ENCODE measurements around the gene FN3KRP.

Gene FN3KRP

DNA sequence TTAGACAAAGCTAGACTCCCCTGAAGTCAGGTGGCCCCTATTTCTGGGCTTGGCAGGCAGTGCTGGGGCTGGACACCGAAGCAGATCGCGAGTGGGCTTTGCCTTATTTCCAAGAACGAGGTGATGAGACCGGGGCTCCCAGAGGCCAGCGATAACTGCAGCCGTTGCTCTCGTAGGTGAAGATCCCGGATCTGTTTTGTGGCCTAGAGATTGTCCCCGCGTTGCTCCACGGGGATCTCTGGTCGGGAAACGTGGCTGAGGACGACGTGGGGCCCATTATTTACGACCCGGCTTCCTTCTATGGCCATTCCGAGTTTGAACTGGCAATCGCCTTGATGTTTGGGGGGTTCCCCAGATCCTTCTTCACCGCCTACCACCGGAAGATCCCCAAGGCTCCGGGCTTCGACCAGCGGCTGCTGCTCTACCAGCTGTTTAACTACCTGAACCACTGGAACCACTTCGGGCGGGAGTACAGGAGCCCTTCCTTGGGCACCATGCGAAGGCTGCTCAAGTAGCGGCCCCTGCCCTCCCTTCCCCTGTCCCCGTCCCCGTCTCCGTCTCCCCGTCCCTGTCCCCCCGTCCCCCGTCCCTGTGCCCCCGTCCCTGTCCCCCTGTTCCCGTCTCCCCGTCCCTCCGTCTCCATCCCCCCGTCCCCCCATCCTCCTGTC lies 33.9 kb downstream of the FN3KRP start:
- no peaks in the 10 kb centered on the region for H3K27me3 ChIP-seq (replicated peaks; ENCODE audit: control insufficient read depth, insufficient read depth, low read length)
- TF ChIP-seq, protein P1, sequence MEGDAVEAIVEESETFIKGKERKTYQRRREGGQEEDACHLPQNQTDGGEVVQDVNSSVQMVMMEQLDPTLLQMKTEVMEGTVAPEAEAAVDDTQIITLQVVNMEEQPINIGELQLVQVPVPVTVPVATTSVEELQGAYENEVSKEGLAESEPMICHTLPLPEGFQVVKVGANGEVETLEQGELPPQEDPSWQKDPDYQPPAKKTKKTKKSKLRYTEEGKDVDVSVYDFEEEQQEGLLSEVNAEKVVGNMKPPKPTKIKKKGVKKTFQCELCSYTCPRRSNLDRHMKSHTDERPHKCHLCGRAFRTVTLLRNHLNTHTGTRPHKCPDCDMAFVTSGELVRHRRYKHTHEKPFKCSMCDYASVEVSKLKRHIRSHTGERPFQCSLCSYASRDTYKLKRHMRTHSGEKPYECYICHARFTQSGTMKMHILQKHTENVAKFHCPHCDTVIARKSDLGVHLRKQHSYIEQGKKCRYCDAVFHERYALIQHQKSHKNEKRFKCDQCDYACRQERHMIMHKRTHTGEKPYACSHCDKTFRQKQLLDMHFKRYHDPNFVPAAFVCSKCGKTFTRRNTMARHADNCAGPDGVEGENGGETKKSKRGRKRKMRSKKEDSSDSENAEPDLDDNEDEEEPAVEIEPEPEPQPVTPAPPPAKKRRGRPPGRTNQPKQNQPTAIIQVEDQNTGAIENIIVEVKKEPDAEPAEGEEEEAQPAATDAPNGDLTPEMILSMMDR (IDR thresholded peaks at IDR 0.05; ENCODE audit: insufficient read depth, low read length, poor library complexity, severe bottlenecking) = no peak
- DNase-seq (ENCODE audit: extremely low read depth, insufficient read length) = no peak
- H3K4me3 ChIP-seq (replicated peaks; ENCODE audit: low read depth, low read length) = no peak overlapping the region
- no peaks in the 10 kb centered on the region for H3K36me3 ChIP-seq (ENCODE audit: control insufficient read depth, insufficient read depth, low read length)

DNA sequence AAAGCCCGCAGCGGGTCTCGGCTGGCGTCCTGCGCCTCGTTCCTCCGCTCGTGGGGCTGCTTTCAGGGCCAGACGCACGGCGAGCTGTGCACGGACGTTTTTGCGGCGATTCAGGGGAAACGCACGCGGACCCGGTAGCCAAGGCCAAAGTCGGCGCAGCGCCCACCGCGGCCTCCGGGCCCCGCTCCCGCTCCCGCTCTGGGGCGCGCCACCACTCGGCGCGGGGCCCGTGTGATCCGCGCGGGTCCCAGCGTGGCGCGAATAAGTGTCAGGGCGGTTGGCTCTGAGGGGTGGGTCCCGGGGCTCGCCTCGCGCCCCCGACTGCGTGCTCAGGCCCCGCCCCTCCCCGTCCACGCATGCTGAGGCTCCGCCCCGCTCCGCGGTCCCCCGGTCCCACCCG lies 34.7 kb downstream of the FN3KRP start:
- no peak for DNase-seq (ENCODE audit: extremely low read depth, insufficient read length)
- Histone ChIP-seq H3K4me3 (replicated peaks; ENCODE audit: low read depth, low read length) (peak overlapping the region; percentile 55), H3K27me3 (replicated peaks; ENCODE audit: control insufficient read depth, insufficient read depth, low read length) (no peaks in the 10 kb centered on the region), H3K36me3 (ENCODE audit: control insufficient read depth, insufficient read depth, low read length) (peaks cover 1% of the 10 kb centered on the region; the same call in 1 of the 2 replicates)
- TF ChIP-seq, protein P1 (IDR thresholded peaks at IDR 0.05; ENCODE audit: insufficient read depth, low read length, poor library complexity, severe bottlenecking) = no peak

DNA sequence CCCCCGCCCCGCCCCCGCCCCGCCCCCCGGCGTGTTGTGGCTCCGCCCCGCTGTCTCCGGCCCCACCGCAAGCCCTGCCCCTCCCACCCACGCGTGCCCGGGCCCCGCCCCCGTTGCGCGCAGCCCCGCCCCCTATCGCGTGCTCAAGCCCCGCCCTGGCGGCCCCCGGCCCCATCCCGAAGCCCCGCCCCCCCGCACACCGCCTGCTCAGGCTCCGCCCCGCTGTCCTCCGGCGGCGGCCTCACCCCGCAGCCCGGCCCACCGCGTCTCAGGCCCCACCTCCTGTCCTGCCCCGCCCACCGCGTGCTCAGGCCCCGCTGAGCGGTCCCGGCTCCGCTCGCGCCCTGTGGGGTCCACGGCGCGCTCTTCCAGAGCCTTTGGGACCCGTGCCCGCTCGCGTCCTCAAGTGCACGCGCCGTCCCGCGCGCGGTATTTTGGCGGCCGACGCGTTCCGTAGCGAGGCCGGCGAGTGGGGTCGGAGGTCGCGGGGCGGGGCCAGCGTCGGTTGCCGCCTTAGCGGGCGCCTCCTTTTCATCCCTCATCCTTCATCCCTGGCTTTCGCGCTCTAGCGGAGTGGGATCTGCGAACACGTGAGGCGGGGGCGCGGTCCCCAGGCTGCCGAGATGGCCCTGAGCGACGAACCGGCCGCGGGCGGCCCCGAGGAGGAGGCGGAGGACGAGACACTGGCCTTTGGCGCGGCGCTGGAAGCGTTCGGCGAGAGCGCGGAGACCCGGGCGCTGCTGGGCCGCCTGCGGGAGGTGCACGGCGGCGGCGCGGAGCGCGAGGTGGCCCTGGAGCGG lies 35.3 kb downstream of the FN3KRP start, which contains the start of gene TBCD:
Gene TBCD, plus strand, starts transcription at position 495 of the 800 bp plus-strand sequence. Its CDS starts 129 bp downstream, at position 624.
- TF ChIP-seq, protein P1 (IDR thresholded peaks at IDR 0.05; ENCODE audit: insufficient read depth, low read length, poor library complexity, severe bottlenecking) = no peak
- DNase-seq (ENCODE audit: extremely low read depth, insufficient read length) = peak; percentile 91
- H3K4me3 ChIP-seq (replicated peaks; ENCODE audit: low read depth, low read length) = peak within 1 kb of the TSS; percentile 84
- H3K27me3 ChIP-seq (replicated peaks; ENCODE audit: control insufficient read depth, insufficient read depth, low read length) = no peaks in the 10 kb centered on the region
- H3K36me3 ChIP-seq (ENCODE audit: control insufficient read depth, insufficient read depth, low read length) = peaks cover 3% of the 10 kb centered on the region; the same call in 1 of the 2 replicates

DNA sequence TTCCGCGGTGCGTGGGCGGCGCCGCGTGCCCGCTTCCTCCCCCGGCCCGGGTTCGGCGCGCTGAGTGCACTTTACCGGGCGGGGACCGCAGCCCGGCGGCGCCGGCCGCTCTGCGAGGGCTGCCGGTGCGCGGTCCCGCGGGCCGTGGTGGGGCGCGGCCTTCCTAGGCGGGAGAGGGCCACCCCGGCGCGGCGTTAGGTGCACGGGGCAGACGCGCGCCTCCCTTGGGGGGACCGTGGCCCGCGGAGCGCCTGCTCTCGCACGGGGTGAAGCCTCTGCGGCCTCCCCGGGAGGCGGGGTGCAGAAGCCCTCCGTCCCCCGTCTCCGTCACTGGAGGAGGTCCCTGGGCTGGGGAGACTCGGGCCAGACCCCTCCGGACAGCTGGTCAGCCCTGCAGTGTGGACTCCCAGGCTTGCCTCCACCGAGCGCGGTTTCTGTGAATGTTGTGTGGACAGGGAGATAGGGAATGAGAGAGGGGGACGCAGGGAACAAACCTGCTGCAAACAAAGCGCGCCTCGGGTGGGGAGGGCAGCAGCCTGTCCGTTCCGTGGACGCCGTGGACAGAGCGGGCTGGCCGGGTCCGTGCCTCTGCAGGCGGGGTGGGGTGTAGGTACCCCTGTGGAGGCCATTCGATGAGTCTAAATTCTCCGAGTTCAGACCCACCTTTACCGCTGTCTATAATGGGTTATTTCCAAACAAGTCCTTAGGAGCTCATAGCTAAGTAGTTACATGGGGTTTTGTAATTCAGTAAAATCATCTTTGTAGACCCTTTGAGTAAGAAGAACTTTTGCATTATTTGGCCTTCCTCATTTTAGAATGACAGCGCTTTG lies 36.1 kb downstream of the FN3KRP start:
- TF ChIP-seq, protein P1 (IDR thresholded peaks at IDR 0.05; ENCODE audit: insufficient read depth, low read length, poor library complexity, severe bottlenecking) = no peak
- no peaks in the 10 kb centered on the region for H3K27me3 ChIP-seq (replicated peaks; ENCODE audit: control insufficient read depth, insufficient read depth, low read length)
- DNase-seq (ENCODE audit: extremely low read depth, insufficient read length) = no peak
- H3K36me3 ChIP-seq (ENCODE audit: control insufficient read depth, insufficient read depth, low read length) = peaks cover 3% of the 10 kb centered on the region
- peak overlapping the region; percentile 84 for H3K4me3 ChIP-seq (replicated peaks; ENCODE audit: low read depth, low read length)

DNA sequence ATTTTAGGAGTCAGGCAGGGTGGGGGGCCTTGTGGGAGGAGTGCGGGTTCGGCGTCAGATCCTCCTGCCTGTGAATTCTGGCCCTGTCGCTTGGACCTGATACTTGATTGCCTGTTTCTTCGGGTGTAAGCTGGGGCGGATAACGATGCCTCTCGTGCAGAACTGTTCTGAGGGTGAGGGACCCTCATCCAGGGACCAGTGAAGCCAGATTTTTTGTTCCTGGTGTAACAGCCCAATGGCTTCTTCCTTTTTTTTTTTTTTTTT lies 36.6 kb downstream of the FN3KRP start:
- DNase-seq (ENCODE audit: extremely low read depth, insufficient read length) = no peak
- Histone ChIP-seq H3K27me3 (replicated peaks; ENCODE audit: control insufficient read depth, insufficient read depth, low read length) (no peaks in the 10 kb centered on the region), H3K4me3 (replicated peaks; ENCODE audit: low read depth, low read length) (peak overlapping the region; percentile 84), H3K36me3 (ENCODE audit: control insufficient read depth, insufficient read depth, low read length) (peaks cover 3% of the 10 kb centered on the region)
- TF ChIP-seq, protein P1 (IDR thresholded peaks at IDR 0.05; ENCODE audit: insufficient read depth, low read length, poor library complexity, severe bottlenecking) = no peak
